SW 1271 (cell line): Measurements from ENCODE around the gene CASP8.
"Not testable (repeated sequence)": the region's sequence is repeated elsewhere in the genome, so short reads cannot be mapped to it uniquely, and the experiment has no call there.

Source experiments
- DNase-seq, 2 experiments: peaks; one replicate each; lab custom pipeline; 2025; lab: John Stamatoyannopoulos, UW

Gene CASP8

GRCh38 chr2:201260302-201260800, at the start of gene CASP8:
Gene CASP8 (plus strand): TSS chr2:201260536. CDS start chr2:201266487, 5,951 bp downstream.
- DNase-seq: peak; percentile 41 to 82

- no peak for DNase-seq
Measured at GRCh38 chr2:201215963-201216362, 44.4 kb upstream of the CASP8 start.

- DNase-seq: no peak
Measured at GRCh38 chr2:201216918-201217317, 43.4 kb upstream of the CASP8 start.

- DNase-seq: no peak
Measured at GRCh38 chr2:201218780-201219179, 41.6 kb upstream of the CASP8 start.

GRCh38 chr2:201219328-201220096, 40.8 kb upstream of the CASP8 start:
- no peak for DNase-seq

- no peak for DNase-seq
Measured at GRCh38 chr2:201220102-201220570, 40.2 kb upstream of the CASP8 start.

GRCh38 chr2:201223089-201224073, 37.0 kb upstream of the CASP8 start:
- no peak for DNase-seq

GRCh38 chr2:201228271-201228911, 31.9 kb upstream of the CASP8 start:
- no peak for DNase-seq

- DNase-seq: no peak
Measured at GRCh38 chr2:201228912-201229290, 31.4 kb upstream of the CASP8 start.

GRCh38 chr2:201231781-201232466, 28.4 kb upstream of the CASP8 start:
- DNase-seq: peak; percentile 76 to 97

- no peak for DNase-seq
Measured at GRCh38 chr2:201232467-201232815, 27.9 kb upstream of the CASP8 start.

GRCh38 chr2:201233192-201233811, 27.0 kb upstream of the CASP8 start:
- peak; percentile 77 to 97 for DNase-seq

GRCh38 chr2:201233812-201234662, 26.3 kb upstream of the CASP8 start:
- peak in 1 of 2 experiments; percentile 63 for DNase-seq

GRCh38 chr2:201234663-201235135, 25.6 kb upstream of the CASP8 start:
- no peak for DNase-seq

GRCh38 chr2:201235860-201236811, 24.2 kb upstream of the CASP8 start:
- DNase-seq: peak; percentile 56 to 79

- DNase-seq: no peak
Measured at GRCh38 chr2:201237486-201238123, 22.7 kb upstream of the CASP8 start.

- DNase-seq: not testable (repeated sequence)
Measured at GRCh38 chr2:201239167-201239935, 21.0 kb upstream of the CASP8 start.
